Fibroblast of lung (primary cell): ENCODE data around the gene DAB1. TPM values are rescaled to one million over a fixed set of nuclear protein-coding genes. Genes with fewer than 3 reads are reported as not detected.

ENCODE experiments used
- DNase-seq, 2 donors: peaks; one replicate each; pipeline versions ENCODE4 v3.0.0 to v3.0.0-alpha.2; 2010; ENCODE audit warnings: low read depth in 2 of 2
- H2AFZ ChIP-seq: 2 replicates; pipeline ENCODE4 v1.5.1; 2012; ENCODE audit warnings: low read length, control low read depth, inconsistent platforms
- H3K27ac ChIP-seq: 2 replicates; pipeline ENCODE4 v1.5.1; 2011; ENCODE audit warnings: low read length, control low read depth; ENCODE audit not compliant: insufficient read depth
- H3K27me3 ChIP-seq: 2 replicates; pipeline ENCODE4 v1.5.1; 2011; ENCODE audit warnings: mild to moderate bottlenecking, low read length; ENCODE audit not compliant: control insufficient read depth, insufficient read depth
- H3K36me3 ChIP-seq: 2 replicates; pipeline ENCODE4 v1.5.1; 2011; ENCODE audit warnings: low read length; ENCODE audit not compliant: control insufficient read depth, insufficient read depth
- H3K4me1 ChIP-seq: 2 replicates; pipeline ENCODE4 v1.5.1; 2011; ENCODE audit warnings: low read length; ENCODE audit not compliant: control insufficient read depth, insufficient read depth; ENCODE audit errors: extremely low read depth
- H3K4me2 ChIP-seq: 2 replicates; pipeline ENCODE4 v1.5.1; 2011; ENCODE audit warnings: low read length, control low read depth; ENCODE audit not compliant: insufficient read depth; ENCODE audit errors: extremely low read depth
- H3K4me3 ChIP-seq, 4 experiments: fragments of 200-600 bp in 1 of 4; sonication (generic) in 1 of 4; replicated peaks in 1 of 4; 2 replicates each; pipeline ENCODE4 v1.5.1; 2011 to 2016; ENCODE audit warnings: low read length in 4 of 4, low read depth in 3 of 4, mild to moderate bottlenecking in 3 of 4, control low read depth in 2 of 4, inconsistent platforms in 1 of 4, mixed read lengths in 1 of 4; ENCODE audit not compliant: insufficient read depth in 1 of 4; ENCODE audit errors: control extremely low read depth in 1 of 4
- H3K79me2 ChIP-seq: 2 replicates; pipeline ENCODE4 v1.5.1; 2012; ENCODE audit warnings: mild to moderate bottlenecking, low read length, inconsistent platforms; ENCODE audit not compliant: control insufficient read depth, insufficient read depth
- H3K9ac ChIP-seq: 2 replicates; pipeline ENCODE4 v1.5.1; 2011; ENCODE audit warnings: mild to moderate bottlenecking, low read length, control low read depth; ENCODE audit not compliant: insufficient read depth
- H3K9me3 ChIP-seq: 2 replicates; pipeline ENCODE4 v1.5.1; 2012; ENCODE audit warnings: low read depth, low read length; ENCODE audit not compliant: control insufficient read depth, insufficient read depth
- H4K20me1 ChIP-seq: 2 replicates; pipeline ENCODE4 v1.5.1; 2011; ENCODE audit warnings: low read length; ENCODE audit not compliant: control insufficient read depth, insufficient read depth; ENCODE audit errors: extremely low read depth
- CTCF ChIP-seq, 2 donors: IDR thresholded peaks in 1 of 2; conservative IDR thresholded peaks in 1 of 2; 1 replicate in 1 of 2; 2 replicates in 1 of 2; pipeline ENCODE4 v1.5.1; 2011 to 2012; ENCODE audit warnings: low read length in 2 of 2, control low read depth in 1 of 2, inconsistent platforms in 1 of 2, low read depth in 1 of 2, mild to moderate bottlenecking in 1 of 2
- EZH2 ChIP-seq: IDR thresholded peaks from 2 replicates; pipeline ENCODE4 v1.5.1; 2012; ENCODE audit warnings: low read length, control low read depth, mild to moderate bottlenecking; ENCODE audit errors: missing control alignments
- polyA plus RNA-seq, 2 donors: library from polyadenylated mRNA; depleted of rRNA in 1 of 2; stranded (reverse) in 1 of 2; unstranded in 1 of 2; fragments of >200 nt; gene quantifications; 2 replicates each; pipeline ENCODE4 v1.2.1, GENCODE V29; 2011 to 2012; ENCODE audit warnings: missing spikeins in 1 of 2
- total RNA-seq: library from RNA; depleted of rRNA; stranded (reverse); fragments of >200 nt; gene quantifications from 2 replicates; pipeline ENCODE4 v1.2.1, GENCODE V29; 2014

DAB1 gene
- total and polyA plus RNA-seq, 2 donors (not counting 1 experiment from before 2014, with no cell fraction given), result 0.17 to 2.0 TPM

- TF ChIP-seq EZH2, result no peak
- TF ChIP-seq CTCF (conservative IDR thresholded peaks at IDR 0.05 in 1 of 2, IDR thresholded peaks at IDR 0.05 in 1 of 2; ENCODE audit: low read depth in 1 of 2, low read length in 2 of 2), result no peak
- no peak overlapping the region for H2AFZ ChIP-seq
- H3K9me3 ChIP-seq, result no peaks in the 10 kb centered on the region
- no peak overlapping the region for H3K4me2 ChIP-seq
- H3K9ac ChIP-seq, result no peak overlapping the region
- H3K27ac ChIP-seq, result no peak overlapping the region
- no peaks in the 10 kb centered on the region for H3K27me3 ChIP-seq
- DNase-seq, result no peak
- H3K4me3 ChIP-seq, result no peak overlapping the region
- H3K79me2 ChIP-seq, result no peaks in the 10 kb centered on the region
- H4K20me1 ChIP-seq, result no peaks in the 10 kb centered on the region
- H3K4me1 ChIP-seq, result no peaks in the 10 kb centered on the region
- no peaks in the 10 kb centered on the region for H3K36me3 ChIP-seq
These were observed 134.1 kb downstream of the DAB1 start for GRCh38 chr1:57289781-57290180.

GRCh38 chr1:57285992-57286391 lies 137.9 kb downstream of the DAB1 start:
- Histone ChIP-seq H3K9me3 (no peaks in the 10 kb centered on the region), H2AFZ (no peak overlapping the region), H3K79me2 (no peaks in the 10 kb centered on the region), H4K20me1 (no peaks in the 10 kb centered on the region), H3K36me3 (no peaks in the 10 kb centered on the region), H3K4me1 (no peaks in the 10 kb centered on the region), H3K9ac (no peak overlapping the region), H3K4me2 (no peak overlapping the region), H3K27ac (no peak overlapping the region), H3K27me3 (no peaks in the 10 kb centered on the region), H3K4me3 (no peak overlapping the region)
- TF ChIP-seq CTCF (conservative IDR thresholded peaks at IDR 0.05 in 1 of 2, IDR thresholded peaks at IDR 0.05 in 1 of 2; ENCODE audit: low read depth in 1 of 2, low read length in 2 of 2), result no peak
- no peak for TF ChIP-seq EZH2
- DNase-seq, result no peak

- H3K27me3 ChIP-seq, result no peaks in the 10 kb centered on the region
- no peak for DNase-seq
These were observed 141.4 kb downstream of the DAB1 start for GRCh38 chr1:57282411-57282810.

More at GRCh38 chr1:57282411-57282810, 141.4 kb downstream of the DAB1 start:
- no peak overlapping the region for H3K27ac ChIP-seq
- H4K20me1 ChIP-seq, result no peaks in the 10 kb centered on the region
- H3K4me3 ChIP-seq, result no peak overlapping the region
- TF ChIP-seq CTCF (conservative IDR thresholded peaks at IDR 0.05 in 1 of 2, IDR thresholded peaks at IDR 0.05 in 1 of 2; ENCODE audit: low read depth in 1 of 2, low read length in 2 of 2) (no peak), EZH2 (no peak)
- H3K36me3 ChIP-seq, result no peaks in the 10 kb centered on the region
- H2AFZ ChIP-seq, result no peak overlapping the region
- H3K9ac ChIP-seq, result no peak overlapping the region
- H3K79me2 ChIP-seq, result no peaks in the 10 kb centered on the region
- H3K9me3 ChIP-seq, result no peaks in the 10 kb centered on the region
- no peaks in the 10 kb centered on the region for H3K4me1 ChIP-seq
- no peak overlapping the region for H3K4me2 ChIP-seq
